Dermis blood vessel endothelial cell (primary cell): ENCODE data around the gene RIOX2. TPM values are rescaled to one million over a fixed set of nuclear protein-coding genes. Genes with fewer than 3 reads are reported as not detected.
"Not testable (repeated sequence)": the region's sequence is repeated elsewhere in the genome, so short reads cannot be mapped to it uniquely, and the experiment has no call there.

Experiments
- DNase-seq: peaks from one replicate; pipeline ENCODE4 v3.0.0; 2010
- total RNA-seq: library from RNA; depleted of rRNA; stranded (reverse); fragments of >200 nt; gene quantifications from 2 replicates; pipeline ENCODE4 v1.2.3, GENCODE V29; 2014

Gene RIOX2
- total RNA-seq, 1 donor from 2014 or later, result 29.4 TPM

DNA sequence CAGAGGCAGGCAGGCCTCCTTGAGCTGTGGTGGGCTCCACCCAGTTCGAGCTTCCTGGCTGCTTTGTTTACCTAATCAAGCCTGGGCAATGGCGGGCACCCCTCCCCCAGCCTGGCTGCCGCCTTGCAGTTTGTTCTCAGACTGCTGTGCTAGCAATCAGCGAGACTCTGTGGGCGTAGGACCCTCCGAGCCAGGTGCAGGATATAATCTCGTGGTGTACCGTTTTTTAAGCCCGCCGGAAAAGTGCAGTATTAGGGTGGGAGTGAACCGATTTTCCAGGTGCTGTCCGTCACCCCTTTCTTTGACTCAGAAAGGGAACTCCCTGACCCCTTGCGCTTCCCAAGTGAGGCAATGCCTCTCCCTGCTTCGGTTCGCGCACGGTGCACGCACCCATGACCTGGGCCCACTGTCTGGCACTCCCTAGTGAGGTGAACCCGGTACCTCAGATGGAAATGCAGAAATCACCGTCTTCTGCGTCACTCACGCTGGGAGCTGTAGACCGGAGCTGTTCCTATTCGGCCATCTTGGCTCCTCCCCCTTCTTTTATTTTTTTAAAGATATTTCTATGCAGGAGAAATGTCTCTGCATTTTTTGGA, 61.9 kb downstream of the RIOX2 start:
- not testable (repeated sequence) for DNase-seq

DNA sequence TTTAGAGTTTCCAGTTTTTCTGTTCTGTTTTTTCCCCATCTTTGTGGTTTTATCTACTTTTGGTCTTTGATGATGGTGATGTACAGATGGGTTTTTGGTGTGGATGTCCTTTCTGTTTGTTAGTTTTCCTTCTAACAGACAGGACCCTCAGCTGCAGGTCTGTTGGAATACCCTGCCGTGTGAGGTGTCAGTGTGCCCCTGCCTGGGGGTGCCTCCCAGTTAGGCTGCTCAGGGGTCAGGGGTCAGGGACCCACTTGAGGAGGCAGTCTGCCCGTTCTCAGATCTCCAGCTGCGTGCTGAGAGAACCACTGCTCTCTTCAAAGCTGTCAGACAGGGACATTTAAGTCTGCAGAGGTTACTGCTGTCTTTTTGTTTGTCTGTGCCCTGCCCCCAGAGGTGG, 62.4 kb downstream of the RIOX2 start:
- not testable (repeated sequence) for DNase-seq

DNA sequence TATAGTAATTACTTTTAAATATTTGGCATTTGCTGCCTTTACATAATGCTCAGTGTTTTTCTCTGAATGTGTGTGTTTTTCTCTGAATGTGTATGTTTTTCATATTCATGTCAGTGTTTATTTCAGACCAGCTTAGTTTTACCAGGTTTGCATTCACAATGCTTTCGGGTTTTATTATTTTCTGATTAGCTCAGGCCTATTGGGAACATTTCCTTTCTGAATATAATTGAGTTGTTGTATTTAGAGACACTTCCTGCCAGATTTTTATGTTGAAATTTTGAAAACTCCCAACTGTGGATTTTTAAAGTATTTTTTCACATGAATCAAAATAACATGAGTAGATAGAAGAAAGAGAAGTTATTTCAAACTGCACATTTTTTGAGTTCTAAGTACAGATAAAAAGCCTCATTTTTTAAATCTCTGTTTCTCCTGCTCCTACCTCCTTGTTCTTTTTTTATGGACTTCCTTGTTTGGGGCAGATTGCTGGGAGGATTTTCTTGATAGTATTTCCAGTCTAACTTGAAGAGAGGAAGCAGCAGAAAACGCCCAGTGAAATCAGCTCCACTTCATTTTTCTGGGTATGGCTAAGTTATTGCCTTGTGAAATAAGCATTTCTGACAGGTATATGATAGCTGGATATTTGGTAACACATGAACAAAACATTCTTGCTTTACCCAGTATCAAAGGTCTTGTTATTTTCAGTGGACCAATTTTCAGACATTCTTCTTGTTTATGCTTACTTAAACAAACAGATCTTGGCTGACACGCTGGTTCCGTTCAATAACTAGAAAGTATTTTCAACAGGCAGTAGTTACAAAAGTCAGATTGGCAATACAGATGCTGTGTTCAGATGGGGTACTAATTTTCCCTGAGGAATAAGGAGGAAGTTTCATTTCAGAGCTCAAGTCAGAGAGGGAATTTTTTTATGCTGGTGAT, 70.7 kb downstream of the RIOX2 start:
- peak; percentile 44 for DNase-seq

DNA sequence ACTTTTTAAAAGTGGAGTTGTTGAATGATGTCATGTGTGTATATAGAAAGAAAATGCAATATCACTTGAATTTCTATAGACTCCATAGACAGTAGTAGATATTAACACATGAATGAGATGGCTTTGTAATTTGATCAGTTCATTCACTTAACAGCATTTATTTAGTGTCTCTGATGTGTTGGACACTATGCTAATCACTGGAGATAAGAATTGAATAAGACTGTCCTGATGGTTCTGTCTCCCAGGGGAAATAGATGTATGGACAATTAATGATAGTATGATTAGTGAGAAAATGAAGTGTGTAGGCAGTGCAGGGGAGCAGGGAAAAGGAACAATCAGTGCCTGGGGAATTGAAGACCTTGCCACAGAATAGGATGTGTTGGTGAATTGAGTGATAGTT, 72.9 kb downstream of the RIOX2 start:
- no peak for DNase-seq

- no peak for DNase-seq
These were observed 75.7 kb downstream of the RIOX2 start for GRCh38 chr3:97896547-97896946.

DNA sequence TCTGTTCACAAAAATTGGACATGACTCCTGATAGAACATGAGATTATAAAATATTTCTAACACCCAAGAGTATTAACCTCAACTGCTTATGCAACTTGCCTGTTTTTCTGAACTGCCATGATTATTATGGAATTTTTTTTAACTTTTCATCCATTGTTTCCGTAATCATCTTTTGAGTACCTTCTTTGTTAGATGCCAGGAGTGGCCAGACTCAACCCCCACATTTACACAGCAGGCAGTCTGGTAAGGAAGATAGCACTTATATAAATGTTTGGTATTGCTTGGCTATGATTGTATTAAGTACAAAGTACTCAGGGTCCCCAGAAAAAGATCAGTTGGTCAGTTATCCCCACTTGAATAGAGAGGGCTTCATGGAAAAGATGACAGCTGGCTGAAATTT, 76.1 kb downstream of the RIOX2 start:
- no peak for DNase-seq

GRCh38 chr3:97895216-97895615, 77.0 kb downstream of the RIOX2 start:
- DNase-seq, result no peak

GRCh38 chr3:97892852-97893251, 79.4 kb downstream of the RIOX2 start:
- DNase-seq, result no peak

Other genes with a start within 250 kb of the RIOX2 start
- 6.7 and 7.5 TPM in 2 replicates for gene ARL6, start 207.7 kb downstream of the RIOX2 start, total RNA-seq
- 36.9 and 43.2 TPM in 2 replicates for gene CRYBG3, start 150.4 kb downstream of the RIOX2 start, total RNA-seq
- gene GABRR3, start 62.9 kb upstream of the RIOX2 start, total RNA-seq, result not detected in 2 replicates
- not detected in 2 replicates for gene OR5AC2, start 114.7 kb upstream of the RIOX2 start, total RNA-seq
- gene OR5H1, start 158.3 kb upstream of the RIOX2 start, total RNA-seq, result not detected in 2 replicates
- gene OR5H14, start 175.0 kb upstream of the RIOX2 start, total RNA-seq, result under 0.01 TPM in 1 of 2 replicates, not detected in the other
- not detected in 2 replicates for gene OR5H15, start 194.3 kb upstream of the RIOX2 start, total RNA-seq